UCSD-AML1 (cell line): Measurements from ENCODE around the gene TBXAS1.

ENCODE experiments used
- DNase-seq: peaks from one replicate; lab custom pipeline; 2025; ENCODE audit not compliant: unreplicated experiment; lab: John Stamatoyannopoulos, UW

The TBXAS1 gene

GRCh38 chr7:139854124-139854511 lies 25.1 kb downstream of the TBXAS1 start:
- no peak for DNase-seq

- DNase-seq = no peak
Observed at GRCh38 chr7:139854803-139855497, 25.9 kb downstream of the TBXAS1 start.

- peak; percentile 50 for DNase-seq
Observed at GRCh38 chr7:139855498-139856270, 26.6 kb downstream of the TBXAS1 start.

- no peak for DNase-seq
Observed at GRCh38 chr7:139857791-139858190, 28.7 kb downstream of the TBXAS1 start.

GRCh38 chr7:139860090-139860775 lies 31.2 kb downstream of the TBXAS1 start:
- peak; percentile 23 for DNase-seq

- no peak for DNase-seq
Observed at GRCh38 chr7:139861803-139862202, 32.7 kb downstream of the TBXAS1 start.

- DNase-seq = no peak
Observed at GRCh38 chr7:139866047-139866837, 37.2 kb downstream of the TBXAS1 start.

- no peak for DNase-seq
Observed at GRCh38 chr7:139867847-139868246, 38.8 kb downstream of the TBXAS1 start.

- DNase-seq = no peak
Observed at GRCh38 chr7:139869886-139870285, 40.8 kb downstream of the TBXAS1 start.

- DNase-seq = no peak
Observed at GRCh38 chr7:139870380-139870779, 41.3 kb downstream of the TBXAS1 start.

GRCh38 chr7:139871331-139871730 lies 42.3 kb downstream of the TBXAS1 start:
- no peak for DNase-seq

GRCh38 chr7:139871820-139872219 lies 42.8 kb downstream of the TBXAS1 start:
- DNase-seq = no peak

GRCh38 chr7:139873593-139874301 lies 44.7 kb downstream of the TBXAS1 start:
- DNase-seq = no peak

GRCh38 chr7:139874302-139874629 lies 45.2 kb downstream of the TBXAS1 start:
- no peak for DNase-seq

GRCh38 chr7:139875821-139876241 lies 46.8 kb downstream of the TBXAS1 start:
- DNase-seq = peak; percentile 16

GRCh38 chr7:139876622-139877283 lies 47.7 kb downstream of the TBXAS1 start:
- DNase-seq = no peak

- no peak for DNase-seq
Observed at GRCh38 chr7:139883814-139884213, 54.8 kb downstream of the TBXAS1 start.

- DNase-seq = no peak
Observed at GRCh38 chr7:139884441-139884840, 55.4 kb downstream of the TBXAS1 start.

- DNase-seq = no peak
Observed at GRCh38 chr7:139885511-139885910, 56.4 kb downstream of the TBXAS1 start.

- no peak for DNase-seq
Observed at GRCh38 chr7:139886206-139886605, 57.1 kb downstream of the TBXAS1 start.
